GM18868 (cell line): ENCODE measurements around the gene IGFL4.

ENCODE experiments used
- ATAC-seq: cut with Tn5 transposase; IDR thresholded peaks from one replicate; pipeline ENCODE4 v1.9.1; 2021; ENCODE audit warnings: mild to moderate bottlenecking, moderate library complexity; ENCODE audit not compliant: unreplicated experiment

IGFL4 gene

DNA sequence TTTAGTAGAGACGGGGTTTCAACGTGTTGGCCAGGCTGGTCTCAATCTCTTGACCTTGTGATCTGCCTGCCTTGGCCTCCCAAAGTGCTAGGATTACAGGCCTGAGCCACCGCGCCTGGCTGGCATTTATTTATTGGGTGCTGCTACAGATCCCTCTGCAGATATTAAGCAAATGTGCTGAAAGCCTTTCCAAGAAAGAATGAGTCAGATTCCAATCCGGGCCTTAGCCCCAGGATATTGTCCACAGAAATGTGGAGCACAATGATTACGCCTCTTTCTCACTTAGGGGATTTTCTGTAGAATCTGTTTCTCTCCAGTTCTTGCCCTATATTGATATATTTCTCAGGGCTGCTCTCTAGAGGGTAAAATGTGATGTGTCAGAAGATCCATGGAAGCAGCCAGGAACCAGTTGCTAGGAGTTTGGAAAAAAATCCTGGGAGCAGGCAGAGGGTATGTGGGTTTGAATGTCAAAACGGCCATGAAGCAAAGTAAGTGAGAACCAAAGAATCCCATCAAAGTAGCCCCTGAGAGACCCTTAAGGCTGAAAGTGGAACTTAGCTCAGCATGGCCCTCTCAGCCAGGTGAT is 24.8 kb upstream of the IGFL4 start:
- ATAC-seq, result no peak

DNA sequence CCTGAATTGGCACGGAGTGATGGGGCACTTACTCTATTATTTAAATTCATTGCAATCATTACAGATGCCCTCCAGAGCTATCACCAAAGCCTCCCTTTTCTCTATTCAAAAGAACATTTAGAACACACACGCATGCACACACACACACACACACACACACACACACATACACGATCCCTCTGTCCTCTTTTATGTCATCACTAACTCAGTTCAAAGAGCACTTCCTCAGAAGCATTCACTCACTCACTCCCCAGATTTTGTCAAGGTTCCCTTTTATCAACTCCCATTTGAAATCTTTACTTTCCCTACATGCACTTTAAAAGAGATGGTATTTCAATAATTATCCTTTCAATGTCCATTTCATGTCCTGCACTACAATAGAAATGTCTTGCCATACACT is 22.4 kb upstream of the IGFL4 start:
- ATAC-seq, result no peak

DNA sequence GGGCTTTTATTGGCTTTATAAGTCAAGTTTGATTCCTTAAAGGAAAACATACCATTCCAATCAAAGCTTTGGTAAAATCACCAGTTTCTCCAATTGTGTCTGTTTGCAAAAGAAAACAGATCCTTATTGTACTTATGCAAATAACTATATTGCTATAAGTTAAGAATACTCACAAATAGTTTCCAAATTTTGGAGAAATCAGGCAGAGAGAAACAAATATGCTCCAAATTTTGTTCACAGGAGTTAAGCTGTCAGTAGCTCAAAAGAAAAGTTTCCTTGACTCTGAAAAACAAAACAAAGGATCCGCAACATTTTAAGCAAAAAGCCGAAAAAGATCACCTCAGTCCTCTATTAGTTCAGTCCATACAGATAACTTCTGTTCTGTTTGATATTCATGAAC is 19.2 kb upstream of the IGFL4 start:
- no peak for ATAC-seq

DNA sequence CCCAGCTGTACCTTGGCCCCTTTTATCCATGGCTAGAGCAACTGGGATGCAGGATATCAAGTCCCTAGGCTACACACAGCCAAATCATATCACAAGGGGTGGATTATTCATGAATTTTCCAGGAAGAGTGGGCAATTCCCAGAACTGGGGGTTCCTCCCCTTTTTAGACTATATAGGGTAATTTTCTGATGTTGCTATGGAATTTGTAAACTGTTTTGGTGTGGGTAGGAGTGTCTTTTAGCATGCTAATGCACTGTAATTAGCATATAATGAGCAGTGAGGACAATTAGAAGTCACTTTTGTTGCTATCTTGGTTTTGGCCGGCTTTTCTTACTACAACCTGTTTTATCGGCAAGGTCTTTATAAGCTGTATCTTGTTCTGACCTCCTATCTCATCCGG is 18.0 kb upstream of the IGFL4 start:
- ATAC-seq, result no peak

DNA sequence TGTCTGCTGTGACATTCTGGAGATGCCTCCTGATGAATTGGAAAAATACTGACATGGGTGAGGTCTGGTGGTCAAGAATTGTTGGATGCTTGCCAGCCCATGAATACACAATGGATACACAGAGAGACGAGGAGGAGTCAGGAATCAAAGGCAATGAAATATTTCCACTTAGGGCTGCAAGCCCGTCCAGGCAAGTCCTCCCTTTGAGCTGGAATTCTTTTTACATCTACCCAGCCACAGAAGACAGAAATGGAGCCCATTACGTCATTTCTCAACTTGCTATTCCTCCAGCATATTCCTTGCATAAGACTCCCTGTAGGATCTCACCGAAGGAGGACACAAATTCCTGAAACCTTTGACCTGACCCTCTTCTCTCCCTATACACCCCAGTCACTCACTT is 15.7 kb upstream of the IGFL4 start:
- no peak for ATAC-seq

DNA sequence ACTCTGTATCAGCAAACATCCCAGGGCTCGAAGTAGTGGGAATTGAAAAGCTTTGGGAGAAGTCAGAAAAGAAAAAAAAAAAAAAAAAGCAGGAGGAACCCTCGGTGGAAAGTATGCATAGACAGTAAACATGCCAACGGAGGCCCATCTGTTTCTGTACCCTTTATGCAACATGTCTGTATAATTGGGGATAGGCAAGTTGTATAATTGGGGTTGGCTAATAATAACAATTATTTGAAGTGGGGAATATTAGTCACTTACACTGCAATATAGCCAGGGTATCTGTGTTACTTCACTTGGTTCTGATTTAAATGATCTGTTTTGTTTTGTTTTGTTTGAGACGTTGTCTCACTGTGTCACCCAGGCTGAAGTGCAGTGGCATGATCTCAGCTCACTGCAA is 12.1 kb upstream of the IGFL4 start:
- no peak for ATAC-seq

DNA sequence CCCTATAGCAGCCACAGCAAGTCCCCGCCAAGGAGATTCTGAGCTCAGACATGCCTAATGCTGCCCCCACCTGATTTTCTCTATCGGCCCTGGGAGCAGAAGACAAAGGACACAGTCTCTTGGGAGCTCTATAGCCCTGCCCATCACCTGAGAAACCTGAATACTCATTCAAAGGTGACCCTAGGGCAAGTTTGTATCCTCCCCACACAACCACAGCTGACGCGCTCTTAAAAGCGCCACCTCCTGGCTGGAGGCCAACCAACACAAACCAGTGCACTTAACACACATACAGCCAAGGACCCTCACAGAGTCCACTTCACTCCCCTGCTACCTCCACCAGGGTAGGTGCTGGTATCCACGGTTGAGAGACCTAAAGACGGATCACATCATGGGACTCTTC is 8.8 kb upstream of the IGFL4 start:
- ATAC-seq, result no peak

DNA sequence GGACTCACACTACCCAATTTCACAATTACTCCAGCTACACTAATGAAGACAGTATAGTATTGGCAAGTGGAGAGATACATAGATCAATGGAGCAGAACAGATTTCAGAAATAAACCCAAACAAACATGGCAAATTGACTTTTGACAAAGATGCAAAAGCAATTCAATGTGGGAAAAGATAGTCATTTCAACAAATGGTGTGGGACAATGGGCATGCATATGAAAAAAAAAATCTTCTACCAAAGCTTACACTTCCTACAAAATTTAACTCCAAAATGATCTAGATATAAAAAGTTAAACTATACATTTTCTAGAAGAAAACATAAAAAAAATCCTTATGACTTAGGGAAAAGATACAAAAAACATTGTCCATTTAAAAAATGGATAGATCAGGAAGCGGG is 2.7 kb upstream of the IGFL4 start:
- ATAC-seq, result no peak

DNA sequence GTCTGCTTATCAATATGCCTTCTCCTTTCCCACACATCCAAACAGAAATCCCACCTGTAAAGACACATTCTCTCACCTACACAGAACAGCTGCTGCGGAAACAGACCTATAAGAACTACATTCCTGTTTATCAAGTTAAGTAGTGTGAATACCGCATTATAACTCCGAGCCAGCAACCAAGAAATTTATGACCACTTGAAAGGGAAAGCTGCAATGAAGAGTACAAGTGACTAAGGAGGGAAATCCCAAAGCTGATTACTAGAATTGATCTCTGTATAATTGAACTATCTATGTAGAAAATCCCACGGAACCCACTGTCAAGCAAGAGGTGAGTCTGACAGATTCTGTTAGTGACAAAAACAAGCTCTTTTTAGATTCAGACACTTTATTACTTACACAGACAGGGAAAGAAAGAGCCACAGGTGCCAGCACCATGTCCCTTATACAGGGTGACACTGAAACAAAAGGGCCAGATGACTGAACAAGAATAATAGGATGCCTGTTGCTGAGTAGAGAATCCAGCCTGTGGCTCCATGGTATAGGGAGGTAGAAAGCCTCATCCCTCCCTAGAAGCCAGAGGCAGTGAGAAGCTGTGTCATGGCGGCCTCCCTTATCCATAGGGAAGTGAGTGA is 1.6 kb upstream of the IGFL4 start:
- ATAC-seq, result no peak

DNA sequence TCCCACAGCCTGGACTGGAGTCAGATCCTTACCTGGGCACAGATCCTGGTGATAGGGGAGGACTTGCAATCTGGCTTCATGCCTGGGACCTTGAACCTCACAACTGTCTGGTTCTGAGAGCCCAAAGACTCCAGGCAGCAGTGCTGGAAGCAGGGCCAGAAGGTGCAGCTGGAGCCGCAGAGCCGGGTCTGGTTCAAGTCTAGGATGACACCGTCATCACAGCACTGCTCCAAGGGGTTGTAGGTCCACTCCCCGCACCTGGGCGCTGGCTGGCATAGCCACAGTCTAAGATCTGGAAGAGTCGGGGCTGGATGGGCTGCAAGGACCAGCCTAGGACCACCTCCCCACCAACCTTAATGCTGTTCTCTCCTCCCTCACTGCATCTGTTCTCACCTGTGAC is 677 bp downstream of the IGFL4 start:
- ATAC-seq, result no peak

DNA sequence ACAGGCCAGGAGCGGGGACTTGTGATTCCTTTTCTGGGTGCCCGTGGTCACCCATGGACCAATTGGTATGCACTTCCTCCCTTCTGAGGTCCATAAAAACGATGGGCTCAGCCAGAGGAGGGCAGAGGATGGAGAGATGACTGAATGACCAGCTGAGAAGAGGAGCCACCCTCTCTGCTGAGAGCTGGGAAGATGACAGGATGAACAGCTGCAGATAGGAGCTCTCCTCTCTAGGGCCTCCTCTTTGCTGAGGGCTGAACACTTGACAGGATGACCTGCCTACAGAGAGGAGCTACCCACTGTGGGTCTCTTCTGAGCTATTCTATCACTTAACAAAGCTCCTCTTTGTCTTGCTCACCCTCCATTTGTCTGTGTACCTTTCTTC is 4.1 kb downstream of the IGFL4 start:
- ATAC-seq, result no peak

DNA sequence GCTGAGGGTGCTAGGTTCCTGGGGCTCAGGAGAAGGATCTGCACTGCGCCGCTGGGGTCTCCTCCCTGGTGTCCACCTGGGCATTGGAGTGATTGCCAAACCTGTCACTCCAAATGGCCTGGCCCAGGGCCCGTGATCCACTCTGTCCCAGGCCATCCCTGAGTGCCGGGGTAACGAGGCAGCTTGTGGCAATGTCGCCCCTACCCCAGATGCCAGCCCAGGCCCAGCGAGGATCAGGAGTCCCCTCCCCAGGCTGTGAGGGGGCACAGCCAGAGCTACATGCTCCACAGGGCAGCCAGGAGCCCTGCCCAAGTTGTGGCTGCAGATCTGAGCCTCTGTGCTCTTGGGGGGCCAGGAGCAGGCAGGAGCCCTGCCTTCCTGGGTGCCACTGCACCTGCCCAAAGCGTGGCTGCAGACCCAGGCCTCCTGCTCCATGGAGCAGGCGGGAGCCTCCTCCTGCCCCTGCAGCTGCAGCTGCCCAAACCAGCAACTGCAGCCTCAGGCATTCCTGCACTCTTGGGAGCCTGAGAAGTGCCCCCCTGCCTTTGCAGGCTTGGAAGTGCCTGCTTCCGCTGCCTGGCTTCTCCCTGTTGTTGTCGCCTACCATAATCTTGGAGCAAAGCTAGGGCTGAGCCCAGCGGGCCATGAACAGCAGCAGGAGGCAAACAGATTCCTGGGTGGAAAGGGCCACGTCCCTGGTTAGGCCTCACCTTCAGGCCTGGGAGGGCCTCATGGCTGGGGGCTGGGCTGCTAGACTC is 4.6 kb downstream of the IGFL4 start:
- no peak for ATAC-seq

DNA sequence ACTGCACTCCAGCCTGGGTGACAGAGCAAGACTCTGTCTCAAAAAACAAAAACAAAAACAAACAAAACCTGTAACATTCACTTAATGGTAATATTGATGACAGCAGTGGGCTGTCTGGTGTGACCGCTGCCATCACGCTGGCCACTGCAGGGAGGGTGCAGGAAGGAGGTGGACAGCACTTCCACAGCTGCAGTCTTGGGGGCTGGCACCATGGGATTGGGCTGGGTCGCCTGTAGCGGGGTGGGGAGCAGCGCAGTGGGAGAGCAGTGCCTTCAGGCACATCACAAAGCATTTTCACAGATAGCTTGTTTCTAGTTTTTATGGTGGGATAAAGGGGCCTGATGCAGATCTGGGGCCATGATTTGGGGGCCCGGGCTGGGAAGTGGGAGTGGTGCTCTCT is 5.3 kb downstream of the IGFL4 start:
- ATAC-seq, result no peak

DNA sequence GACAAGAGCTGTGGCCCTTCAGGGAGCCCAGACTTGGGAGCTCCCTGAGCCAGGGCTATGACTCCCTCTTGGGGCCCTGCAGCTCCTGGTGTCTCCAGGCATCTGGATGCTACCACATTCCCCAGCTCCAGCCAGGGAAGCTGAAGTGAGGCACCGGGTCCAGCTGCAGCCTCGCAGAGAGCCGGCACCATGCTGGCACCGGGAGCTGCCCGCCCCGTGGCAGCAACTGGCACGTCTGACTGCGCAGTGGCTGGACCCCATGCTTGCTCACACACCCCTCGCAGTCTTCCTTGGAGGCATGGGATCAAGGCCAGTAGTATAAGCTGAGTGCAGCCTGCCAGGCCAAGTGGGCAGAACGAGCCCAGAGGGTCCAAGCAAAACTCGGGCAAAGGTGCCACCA is 7.4 kb downstream of the IGFL4 start:
- no peak for ATAC-seq

DNA sequence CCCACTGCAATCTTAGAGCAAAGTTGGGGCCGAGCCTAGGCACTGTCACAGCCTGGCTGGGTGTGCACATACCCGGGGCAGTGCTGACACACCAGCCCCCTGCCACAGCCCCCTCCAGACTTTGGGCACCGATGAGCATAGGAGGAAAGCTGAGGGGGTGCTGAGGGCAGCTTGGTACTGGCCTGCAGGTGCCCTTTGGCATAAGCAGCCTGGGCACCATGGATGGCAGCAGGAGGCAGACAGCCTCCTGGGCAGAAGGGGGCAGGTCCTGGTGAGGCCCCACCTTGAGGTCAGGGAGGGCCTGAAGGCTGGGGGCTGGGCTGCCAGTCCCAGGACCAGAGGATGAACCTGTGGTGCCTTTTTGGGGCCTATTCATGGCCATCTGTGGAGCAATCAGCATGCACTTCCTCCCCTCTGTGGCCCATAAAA is 8.2 kb downstream of the IGFL4 start:
- ATAC-seq, result no peak

DNA sequence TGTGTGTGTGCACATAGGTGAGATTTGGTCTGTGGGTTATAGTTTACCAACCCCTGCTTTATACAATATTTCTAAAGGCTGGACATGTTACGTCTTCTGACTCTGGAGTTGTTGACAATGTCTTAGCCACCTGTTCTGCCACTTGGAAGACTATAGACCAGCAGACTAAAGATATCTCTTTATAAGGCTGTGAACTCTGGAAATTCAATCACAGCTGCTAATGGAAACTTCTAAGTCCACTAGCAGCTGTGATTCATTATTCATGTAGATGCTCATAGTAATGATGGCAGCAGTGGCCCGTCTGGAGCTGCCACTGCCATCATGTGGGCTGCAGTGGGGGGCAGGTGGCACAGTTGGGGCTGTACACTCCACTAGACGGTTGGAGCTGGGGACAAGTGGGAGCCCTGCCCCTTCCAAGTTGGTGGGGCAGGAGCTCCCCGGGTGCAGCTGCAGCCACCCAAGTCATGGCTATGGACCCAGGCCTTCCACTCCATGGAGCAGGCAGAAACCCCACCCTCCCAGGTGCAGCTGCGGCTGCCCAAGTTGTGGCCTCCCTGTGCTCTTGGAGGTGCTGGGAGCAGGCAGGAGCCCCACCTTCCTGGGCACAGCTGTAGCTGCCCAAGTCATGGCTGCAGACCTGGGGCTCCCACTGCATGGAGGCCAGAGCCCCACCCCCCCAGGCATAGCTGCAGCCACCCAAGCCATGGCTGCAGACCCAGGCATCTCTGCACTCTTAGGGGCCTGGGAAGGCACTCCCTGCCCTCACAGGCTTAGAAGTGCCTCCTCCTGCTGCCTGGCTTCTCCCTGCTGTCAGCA is 8.8 kb downstream of the IGFL4 start:
- ATAC-seq, result no peak

DNA sequence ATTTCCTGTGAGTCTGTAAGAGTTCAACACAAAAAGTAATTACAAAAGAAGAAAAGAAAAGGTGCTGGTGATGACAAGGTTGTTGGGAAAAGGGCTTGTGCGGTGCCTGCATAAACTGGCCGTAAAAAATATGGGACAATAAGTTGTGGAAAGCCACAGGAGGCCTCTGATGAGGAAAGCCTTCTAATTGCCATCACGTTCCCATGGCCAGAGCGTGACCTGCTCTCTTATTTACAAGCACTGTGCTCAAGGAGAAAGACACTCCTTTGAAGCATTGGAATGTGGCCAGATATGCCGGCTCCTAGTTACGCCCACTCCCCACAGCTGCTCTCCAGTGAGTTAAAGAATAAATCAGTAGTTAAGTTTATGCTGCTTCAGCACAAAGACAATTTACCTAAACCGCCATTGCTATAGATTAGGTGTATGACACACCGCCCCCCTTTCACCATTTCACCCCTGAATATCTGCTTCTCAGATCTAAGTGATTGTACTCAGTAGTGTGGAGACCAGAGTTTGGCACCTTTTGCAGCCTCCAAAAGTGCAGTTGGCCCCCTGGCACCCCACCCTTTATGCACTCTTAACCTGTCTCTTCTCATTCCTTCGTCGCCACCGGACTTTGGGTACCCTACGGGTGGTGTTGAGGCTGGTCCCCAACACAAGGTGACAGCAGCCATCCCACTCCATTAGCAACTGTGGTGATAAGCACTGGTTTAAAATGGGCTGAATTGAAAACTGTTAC is 9.8 kb downstream of the IGFL4 start:
- no peak for ATAC-seq

DNA sequence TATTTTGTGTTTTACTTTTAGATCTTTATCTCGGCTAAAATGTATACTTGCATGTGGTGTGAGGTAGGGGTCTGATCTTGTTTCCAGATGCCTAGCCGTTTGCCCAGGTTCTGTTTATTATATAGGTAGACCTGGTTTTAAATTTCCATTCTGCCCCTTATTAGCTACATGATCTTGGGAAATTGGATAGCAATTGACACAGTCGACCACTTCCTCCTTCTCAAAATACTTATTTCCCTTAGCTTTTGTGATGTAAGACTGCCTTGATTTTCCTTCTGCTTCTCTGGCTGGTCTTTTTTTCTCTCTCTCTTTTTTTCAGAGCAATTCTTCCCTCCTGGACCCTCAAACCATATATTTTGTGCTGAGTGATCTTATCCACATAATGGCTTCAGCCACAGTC is 15.0 kb downstream of the IGFL4 start:
- no peak for ATAC-seq

DNA sequence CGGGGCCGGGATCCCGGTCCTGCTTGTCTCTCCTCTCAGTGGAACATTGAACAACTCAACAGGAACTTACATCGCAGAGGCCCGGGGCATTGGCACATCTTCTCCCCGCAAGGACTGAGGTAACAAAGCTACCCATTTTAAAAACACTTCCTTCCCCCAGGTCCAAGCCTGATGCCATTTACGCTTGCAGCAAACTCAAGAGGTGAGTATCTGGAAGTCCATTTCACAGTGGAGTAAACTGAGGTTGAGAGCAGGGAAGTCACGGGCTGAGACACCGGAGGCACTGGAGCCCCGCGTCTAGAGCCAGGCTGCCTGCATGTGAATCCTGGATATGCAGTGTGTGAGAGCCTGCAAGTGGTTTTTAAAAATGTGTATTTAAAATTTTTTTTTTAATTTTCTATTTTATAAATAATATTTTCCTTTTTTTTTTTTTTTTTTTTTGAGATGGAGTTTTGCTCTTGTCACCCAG is 17.5 kb downstream of the IGFL4 start:
- ATAC-seq, result no peak

DNA sequence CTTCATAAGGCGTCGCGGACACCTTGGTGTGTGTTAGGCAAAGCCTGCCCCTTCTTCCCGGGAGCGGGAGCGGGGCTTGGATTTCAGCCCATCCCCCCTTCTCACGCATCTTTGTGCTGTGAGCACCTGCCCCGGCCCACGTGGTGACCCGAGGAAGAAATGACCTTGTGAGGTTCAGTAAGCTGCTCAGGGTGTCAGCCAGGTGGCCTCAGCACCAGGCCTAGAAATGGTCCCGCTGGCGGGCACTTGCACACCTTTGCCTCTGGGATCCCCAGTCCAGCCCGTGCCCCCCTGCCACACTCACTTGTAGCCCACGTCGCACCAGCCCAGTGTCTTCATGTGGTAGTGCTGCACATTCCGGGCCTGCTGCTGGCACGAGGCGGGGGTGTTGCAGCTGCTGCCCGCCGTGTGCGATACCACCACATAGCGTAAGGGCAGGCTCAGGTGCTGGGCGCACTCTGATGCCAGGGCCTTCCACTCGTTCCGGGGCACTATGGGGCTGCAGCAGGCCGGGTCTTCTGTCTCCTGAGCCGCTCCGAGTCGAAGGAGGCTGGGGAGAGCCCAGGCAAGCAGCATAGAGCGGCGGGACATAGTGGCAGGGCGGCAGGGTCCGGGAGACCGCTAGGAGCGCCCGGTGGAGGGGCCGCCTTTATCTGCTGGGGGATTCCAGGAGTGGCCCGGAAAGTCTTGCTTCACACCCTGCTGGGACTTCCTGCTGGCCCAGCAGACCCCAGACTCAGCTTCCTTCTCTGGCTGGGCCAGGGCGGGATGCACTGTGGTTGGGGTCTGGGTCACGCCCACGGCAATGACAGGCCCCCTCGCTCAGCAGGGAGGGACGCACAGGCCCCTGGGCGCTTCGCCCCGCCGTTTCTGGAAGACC is 18.1 kb downstream of the IGFL4 start, which contains the start of gene PGLYRP1:
TSS of gene PGLYRP1 (minus strand) at position 623 of the 880 bp plus-strand sequence. CDS start at position 591, 32 bp downstream.
- no peak for ATAC-seq
